GM23248 (cell line): ENCODE measurements around the gene SMARCAL1.

Source experiments
- EZH2 ChIP-seq: fragments of 200-600 bp; sonication (generic); IDR thresholded peaks from 2 replicates; pipeline ENCODE4 v1.6.1; 2018; ENCODE audit warnings: antibody characterized with exemption, mild to moderate bottlenecking; ENCODE audit not compliant: insufficient read depth, poor library complexity, severe bottlenecking
- EZH2phosphoT487 ChIP-seq: fragments of 200-600 bp; sonication (generic); IDR thresholded peaks from 2 replicates; pipeline ENCODE4 v1.6.1; 2018; ENCODE audit warnings: antibody characterized with exemption, moderate library complexity, mild to moderate bottlenecking, low read depth; ENCODE audit not compliant: insufficient read depth

GRCh38 chr2:216505133-216506106, 93.1 kb downstream of the SMARCAL1 start:
- TF ChIP-seq EZH2phosphoT487 (no peak), EZH2 (no peak)
